Measurements from ENCODE around the gene EIF4G2.
"Not testable (repeated sequence)": the region's sequence is repeated elsewhere in the genome, so short reads cannot be mapped to it uniquely, and the experiment has no call there.

- TF ChIP-seq POLR2AphosphoS5 (IDR thresholded peaks at IDR 0.05); CTCF (IDR thresholded peaks at IDR 0.05 in 8 of 11, conservative IDR thresholded peaks at IDR 0.05 in 3 of 11); POLR2A (IDR thresholded peaks at IDR 0.05): not testable (repeated sequence)
These were observed 28.2 kb upstream of the EIF4G2 start for GRCh38 chr11:10836884-10837283.

All from spleen (tissue), 7 donors.